GM18520 (cell line): ENCODE results near the gene TOGARAM1.
"Not testable (repeated sequence)": the region's sequence is repeated elsewhere in the genome, so short reads cannot be mapped to it uniquely, and the experiment has no call there.

Source experiments
- ATAC-seq: cut with Tn5 transposase; IDR thresholded peaks from one replicate; pipeline ENCODE4 v1.9.1; 2021; ENCODE audit not compliant: unreplicated experiment

TOGARAM1 gene

DNA sequence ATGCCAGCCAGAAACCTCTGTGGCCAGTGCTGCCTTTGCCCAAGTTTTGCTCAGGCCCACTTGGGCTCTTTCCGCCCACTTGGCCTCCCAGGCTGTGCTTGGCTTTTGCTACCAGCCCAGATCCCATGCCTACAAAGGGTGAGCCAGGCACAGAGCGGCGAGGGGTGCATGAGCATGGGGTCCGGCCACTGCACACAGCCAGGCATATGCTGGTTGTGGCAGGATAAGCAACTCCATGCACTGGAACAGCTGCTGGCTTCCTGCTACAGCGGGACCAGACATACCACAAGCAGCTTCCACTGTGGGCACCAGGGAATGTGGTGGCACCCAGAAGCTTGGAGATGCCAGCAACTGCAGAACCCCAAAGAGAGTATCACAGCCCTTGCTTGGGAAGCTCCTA is 76.3 kb downstream of the TOGARAM1 start:
- no peak for ATAC-seq

DNA sequence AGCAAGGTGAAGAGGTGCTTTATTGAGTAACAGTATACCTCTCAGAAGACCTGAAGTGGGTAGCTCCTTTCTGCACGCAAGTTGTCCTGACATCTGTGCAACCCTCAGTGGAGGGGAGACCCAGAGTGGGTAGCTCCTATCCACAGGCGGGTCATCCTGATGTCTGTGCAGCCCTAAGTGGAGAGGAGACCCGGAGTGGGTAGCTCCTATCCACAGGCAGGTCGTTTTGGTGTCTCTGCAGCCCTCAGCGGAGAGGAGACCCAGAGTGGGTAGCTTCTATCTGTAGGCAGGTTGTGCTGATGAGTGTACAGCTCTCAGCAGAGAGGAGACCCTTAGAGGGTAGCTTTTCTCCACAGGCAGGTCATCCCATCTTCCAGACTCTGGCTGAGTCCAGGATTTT is 76.9 kb downstream of the TOGARAM1 start:
- ATAC-seq: no peak

DNA sequence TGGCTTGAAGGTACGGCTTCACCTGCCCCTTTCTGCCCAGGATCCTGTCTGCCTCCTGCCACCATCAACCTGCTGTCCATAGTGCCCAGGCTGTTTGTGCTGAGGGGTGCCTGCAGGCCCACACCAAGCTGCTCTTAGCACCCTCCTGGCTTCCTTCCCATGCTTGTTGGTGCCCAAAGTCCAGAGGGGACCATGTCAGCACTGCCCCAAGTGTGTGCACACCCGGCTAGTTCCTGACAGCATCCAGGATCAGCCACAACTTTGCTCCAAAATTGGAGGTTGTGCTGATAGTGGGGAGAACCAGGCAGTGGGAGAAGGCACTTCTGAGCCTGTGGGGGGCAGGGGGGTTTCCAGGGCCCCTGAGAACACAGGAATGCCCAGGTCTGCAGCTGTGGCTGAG is 77.4 kb downstream of the TOGARAM1 start:
- ATAC-seq: no peak

DNA sequence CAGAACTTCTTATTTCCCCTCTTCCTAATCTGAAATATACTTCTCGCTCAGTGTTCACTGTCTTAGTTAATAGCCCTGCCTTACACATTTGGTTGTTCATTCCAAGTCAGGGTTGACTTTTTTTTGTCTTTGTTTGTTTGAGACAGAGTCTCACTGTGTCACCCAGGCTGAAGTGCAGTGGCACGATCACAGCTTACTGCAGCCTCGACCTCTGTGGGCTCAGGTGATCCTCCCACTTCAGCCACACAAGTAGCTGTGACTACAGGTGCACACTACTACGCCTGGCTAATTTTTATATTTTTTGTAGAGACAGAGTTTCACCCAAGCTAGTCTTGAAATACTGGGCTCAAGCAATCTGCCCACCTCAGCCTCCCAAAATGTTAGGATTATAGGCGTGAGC is 79.7 kb downstream of the TOGARAM1 start:
- no peak for ATAC-seq

DNA sequence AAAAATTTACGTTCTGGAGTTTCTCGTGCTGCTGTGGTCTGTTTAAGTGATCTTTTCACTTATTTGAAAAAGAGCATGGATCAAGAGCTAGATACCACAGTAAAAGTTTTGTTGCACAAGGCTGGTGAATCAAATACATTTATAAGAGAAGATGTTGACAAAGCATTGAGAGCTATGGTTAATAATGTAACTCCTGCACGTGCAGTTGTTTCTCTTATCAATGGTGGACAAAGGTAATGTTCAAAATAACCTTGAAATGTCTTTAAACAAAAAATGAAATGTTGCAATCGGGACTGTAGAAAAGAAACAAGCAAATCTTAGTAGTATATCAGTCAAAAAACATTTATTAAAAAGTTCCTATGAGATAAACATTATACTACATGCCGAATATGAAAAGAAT is 82.6 kb downstream of the TOGARAM1 start:
- no peak for ATAC-seq

DNA sequence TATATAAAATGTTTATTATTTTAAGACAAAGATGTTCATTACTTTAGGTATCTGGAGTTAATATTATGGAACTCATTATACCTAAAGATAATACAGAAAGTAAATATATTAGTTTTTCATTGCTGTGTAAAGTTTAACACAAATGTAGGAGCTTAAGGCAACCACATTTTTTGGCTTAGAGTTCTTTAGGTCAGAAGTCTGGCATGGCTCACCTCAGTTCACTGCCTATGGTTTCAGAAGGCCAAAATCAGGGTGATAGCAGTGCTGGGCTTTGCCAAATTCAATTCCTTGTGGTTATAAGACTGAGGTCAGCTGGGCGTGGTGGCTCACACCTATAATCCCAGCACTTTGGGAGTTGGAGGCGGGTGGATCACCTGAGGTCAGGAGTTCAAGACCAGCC is 86.4 kb downstream of the TOGARAM1 start:
- no peak for ATAC-seq

DNA sequence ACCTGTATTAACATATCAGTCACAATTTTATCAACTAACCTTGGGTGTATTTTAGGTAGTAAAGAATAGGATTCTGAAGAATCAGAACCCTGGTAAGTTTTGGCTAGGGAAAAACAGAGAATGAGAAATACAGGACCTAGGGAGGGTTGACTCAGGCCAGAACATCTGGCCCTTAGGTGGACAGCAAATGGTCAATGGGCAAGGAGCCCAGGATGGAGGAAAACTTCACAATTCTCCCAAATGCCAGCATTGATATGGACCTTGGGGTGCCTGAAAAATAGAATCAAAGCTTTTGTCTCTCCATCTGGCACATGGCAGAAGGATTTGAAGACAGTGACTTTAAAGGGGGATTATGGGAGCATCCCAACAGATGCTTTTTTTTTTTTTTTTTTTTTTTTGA is 89.2 kb downstream of the TOGARAM1 start:
- ATAC-seq: no peak

DNA sequence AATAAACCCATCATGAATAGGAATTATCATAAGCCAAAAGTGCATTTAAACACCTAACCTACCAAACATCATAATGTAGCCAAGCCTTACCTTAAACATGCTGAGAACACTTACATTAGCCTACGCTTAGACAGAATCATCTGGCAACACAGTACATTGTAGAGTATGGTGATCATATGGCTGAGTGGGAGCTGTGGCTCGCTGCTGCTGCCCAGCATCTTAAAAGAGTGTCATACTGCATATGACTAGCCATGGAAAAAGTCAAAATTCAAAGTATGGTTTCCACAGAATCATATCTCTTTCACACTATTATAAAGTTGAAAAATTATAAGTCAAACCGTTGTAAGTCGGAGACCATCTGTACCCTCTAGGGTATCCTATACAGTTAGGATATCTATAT is 89.9 kb downstream of the TOGARAM1 start:
- ATAC-seq: no peak

DNA sequence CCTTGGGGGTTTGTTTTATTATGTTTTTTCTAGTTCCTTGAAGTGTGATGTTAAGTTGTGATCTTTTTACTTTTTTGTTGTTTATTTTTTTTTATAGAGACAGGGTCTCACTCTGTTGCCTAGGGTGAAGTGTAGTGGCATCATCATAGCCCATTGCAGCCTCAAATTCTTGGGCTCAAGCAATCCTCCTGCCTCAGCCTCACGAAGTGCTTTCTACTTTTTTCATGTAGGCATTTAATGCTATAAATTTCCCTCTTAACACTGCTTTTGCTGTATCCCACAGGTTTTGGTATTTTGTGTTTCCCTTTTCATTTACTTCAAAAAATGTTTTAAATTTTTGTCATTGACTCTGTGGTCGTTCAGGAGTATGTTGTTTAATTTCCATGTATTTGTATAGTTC is 95.4 kb downstream of the TOGARAM1 start:
- no peak for ATAC-seq

DNA sequence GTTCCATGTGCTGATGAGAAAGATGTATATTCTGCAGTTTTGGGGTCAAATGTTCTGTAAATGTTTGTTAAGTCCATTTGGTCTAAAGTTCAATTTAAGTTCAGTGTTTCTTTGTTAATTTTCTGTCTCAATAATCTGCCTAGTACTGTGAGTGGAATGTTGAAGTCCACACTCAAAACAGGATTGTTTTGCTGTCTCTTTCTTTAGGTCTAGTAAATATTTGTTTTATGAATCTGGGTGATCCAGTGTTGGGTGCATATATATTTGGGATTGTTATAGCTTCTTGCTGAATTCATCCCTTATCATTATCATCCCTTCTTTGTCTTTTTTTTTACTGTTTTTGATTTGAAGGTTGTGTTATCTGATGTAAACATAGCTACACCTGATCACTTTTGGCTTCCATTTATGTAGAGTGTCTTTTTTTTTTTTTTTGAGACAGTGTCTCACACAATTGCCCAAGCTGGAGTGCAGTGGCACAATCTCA is 95.9 kb downstream of the TOGARAM1 start:
- ATAC-seq: no peak

DNA sequence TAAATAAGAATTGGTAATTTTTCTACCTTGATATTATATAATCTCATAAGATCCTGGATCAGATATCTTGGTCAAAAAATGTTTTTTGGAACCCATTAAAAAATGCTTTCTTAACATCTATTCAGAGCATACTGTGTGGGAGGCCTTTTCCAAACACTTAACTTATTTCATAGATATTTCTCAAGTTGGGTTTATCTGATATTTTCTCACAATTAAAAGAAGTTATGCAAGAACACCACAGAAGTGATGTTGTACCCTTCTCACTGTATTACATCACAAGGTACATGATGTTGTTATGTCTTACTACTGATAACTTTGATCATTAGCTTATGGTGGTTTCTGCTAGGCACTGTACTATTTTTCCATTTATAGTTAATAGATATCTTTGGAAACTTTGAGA is 98.6 kb downstream of the TOGARAM1 start:
- no peak for ATAC-seq

DNA sequence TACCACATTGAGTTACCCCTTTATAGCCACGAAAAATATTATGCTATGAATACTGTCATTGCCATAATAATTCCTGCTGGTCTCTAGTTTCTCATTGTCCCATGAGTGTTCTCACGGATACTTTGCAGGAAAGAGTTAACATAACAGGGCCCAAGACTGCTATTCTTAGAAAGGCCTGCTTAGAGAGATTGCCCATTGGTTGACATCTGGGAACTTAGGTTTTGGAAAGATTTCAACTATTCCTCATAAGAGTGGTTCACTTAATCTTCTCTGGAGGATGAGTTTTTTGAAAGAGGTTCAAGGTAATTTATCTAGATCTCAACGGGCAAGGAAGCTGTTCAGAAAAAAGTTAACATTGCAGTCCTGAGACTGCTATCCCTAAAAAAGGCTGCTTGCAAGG is 103.5 kb downstream of the TOGARAM1 start:
- no peak for ATAC-seq

DNA sequence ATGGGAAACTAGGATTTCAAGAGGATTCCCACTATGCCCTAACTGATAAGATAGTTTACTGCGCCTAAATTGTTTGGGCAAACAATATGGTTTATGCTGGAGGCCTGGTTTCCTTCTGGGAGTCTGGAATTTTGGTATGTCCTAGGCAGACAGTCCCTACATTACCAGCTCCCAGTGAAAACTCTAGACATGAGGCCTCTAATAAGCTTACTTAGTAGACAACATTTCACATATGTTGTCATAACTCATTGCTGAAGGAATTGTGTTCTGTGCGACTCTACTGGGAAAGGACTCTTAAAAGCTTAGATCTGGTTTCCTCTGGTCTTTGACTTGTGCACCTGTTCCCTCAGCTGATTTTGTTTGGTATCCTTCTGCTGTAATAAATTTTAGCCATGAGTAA is 104.0 kb downstream of the TOGARAM1 start:
- no peak for ATAC-seq

DNA sequence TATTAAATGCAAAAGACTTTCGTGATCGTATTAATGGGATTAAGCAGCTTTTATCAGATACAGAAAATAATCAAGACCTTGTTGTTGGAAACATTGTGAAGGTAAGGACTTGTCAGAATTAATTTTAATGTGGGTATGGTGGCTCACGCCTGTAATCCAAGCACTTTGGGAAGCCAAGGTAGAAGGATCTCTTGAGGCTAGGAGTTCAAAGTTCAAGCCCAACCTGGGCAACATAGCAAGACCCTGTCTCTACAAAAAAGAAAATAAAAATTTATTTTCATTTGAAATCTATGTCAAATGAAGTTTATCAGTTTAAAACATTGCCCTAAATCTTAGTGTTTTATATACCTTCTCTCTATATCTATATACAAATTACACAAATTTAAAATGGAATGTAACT is 104.7 kb downstream of the TOGARAM1 start:
- ATAC-seq: no peak

DNA sequence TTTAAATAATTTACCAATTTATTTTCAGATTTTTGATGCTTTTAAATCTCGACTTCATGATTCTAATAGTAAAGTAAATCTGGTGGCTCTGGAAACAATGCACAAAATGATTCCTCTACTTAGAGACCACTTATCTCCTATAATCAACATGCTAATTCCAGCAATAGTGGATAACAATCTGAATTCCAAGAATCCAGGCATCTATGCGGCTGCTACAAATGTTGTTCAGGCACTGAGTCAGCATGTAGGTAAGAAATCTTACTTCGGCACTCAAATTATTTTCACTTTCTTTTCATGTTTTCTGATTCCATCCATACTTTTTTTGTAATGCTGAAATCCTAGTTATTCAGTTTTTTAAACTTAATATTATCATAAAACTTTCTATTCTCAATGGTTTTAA is 106.4 kb downstream of the TOGARAM1 start:
- no peak for ATAC-seq

DNA sequence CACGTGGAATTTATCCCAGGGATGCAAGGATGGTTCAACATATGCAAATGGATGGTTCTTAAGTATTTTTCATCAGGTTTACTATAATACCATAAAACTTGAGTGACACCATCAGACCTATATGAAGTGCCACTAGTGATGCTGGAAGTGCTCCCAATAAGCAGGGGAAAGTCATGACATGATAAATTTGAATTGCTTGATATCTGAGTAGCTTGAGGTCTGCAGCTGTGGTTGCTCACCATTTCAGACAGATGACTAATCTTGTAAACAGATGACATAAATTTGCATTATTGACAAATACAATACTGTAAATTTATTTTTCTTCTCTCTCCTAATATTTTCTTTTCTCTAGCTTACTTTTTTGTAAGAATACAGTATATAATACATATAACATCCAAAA is 108.2 kb downstream of the TOGARAM1 start:
- ATAC-seq: no peak

DNA sequence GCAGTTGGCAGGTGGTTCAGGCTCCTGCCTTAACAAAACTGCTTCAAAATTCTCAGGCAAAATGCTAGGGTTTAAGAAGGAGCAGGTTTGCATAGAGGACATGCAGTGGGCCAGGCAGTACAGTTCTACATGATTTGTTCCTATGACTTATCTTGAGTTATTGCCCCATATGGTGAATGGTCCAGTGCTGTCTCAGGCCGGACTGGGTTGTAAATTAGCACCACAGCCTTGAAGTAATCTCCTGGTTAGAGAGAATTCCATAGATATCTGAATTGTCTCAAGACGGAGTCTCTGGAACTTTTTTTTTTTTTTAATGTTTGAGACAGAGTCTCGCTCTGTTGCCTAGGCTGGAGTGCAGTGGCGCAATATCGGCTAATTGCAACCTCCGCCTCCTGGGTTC is 110.1 kb downstream of the TOGARAM1 start:
- ATAC-seq: no peak

DNA sequence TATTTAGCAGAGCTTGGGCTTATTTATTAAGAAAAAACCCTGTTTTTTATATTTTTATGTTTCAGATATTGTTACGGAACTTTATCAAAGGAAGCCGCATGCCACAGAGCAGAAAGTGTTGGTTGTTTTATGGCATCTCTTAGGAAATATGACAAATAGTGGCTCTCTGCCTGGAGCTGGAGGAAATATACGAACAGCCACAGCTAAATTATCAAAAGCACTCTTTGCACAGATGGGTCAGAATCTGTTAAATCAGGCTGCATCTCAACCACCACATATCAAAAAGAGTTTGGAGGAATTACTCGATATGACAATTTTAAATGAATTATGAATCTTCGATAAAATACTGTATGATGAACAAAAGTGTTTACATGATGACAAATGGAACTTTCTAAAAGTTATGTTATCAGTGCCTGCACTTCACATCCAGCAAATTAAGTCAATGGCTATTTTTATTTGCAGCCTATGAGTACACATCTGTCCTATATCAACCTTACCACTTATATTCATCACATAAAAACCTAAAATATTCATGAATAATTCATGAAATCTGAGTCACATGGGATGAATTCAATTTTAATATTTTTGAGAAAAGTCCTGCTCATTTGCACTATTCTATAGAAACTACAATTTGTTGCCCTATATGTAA is 111.4 kb downstream of the TOGARAM1 start:
- ATAC-seq: no peak

DNA sequence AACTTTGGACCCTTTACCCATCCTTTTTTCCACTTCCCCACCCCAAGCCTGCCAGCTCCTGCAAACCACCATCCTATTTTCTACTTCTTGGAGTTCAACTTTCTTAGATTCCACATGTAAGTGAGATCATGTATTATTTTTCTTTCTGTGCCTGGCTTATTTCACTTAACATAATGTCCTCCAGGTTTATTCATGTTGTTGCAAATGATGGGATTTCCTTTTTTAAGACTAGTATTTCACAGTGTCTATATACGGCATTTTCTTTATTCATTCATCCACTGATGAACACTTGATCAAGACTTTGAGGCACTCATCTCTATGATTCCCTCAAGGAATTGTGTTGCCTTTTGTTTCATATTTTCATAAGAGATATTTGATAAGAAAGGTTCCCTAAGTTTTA is 116.3 kb downstream of the TOGARAM1 start:
- no peak for ATAC-seq

DNA sequence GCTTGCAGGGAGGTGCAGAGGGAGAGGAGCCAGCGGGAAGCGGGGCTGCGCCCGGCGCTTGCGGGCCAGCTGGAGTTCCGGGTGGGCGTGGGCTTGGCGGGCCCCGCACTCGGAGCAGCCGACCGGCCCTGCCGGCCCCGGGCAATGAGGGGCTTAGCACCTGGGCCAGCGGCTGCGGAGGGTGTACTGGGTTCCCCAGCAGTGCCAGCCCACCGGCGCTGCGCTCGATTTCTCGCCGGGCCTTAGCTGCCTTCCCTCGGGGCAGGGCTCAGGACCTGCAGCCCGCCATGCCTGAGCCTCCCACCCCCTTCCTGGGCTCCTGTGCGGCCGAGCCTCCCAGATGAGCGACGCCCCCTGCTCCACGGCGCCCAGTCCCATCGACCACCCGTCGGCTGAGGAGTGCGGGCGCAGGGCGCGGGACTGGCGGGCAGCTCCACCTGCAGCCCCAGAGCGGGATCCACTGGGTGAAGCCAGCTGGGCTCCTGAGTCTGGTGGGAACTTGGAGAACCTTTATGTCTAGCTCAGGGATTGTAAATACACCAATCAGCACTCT is 118.5 kb downstream of the TOGARAM1 start:
- not testable (repeated sequence) for ATAC-seq

DNA sequence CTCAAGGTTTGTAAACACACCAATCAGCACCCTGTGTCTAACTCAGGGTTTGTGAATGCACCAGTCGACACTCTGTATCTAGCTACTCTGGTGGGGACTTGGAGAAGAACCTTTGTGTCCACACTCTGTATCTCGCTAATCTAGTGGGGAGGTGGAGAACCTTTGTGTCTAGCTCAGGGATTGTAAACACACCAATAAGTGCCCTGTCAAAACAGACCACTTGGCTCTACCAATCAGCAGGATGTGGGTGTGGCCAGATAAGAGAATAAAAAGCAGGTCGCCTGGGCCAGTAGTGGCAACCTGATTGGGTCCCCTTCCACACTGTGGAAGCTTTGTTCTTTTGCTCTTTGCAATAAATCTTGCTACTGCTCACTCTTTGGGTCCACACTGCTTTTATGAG is 119.1 kb downstream of the TOGARAM1 start:
- not testable (repeated sequence) for ATAC-seq

DNA sequence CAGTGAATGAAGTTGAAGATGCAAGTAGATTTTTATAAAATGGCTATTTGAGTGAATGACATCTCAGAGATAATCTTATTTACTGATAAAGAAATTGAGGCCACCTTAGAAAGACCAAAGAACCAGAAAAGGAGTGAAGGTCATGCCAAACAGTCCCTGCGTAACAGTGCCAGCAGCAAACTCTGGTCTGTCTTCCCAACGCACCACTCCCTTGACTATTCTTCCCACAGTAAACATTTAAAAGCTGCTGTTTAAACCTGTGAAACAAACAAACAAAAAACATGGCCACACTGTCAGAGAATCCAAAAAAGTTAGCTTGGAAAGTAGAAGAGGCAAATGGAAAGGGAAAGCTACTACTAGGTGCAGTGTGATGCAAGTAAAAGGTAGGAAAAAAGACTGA is 120.4 kb downstream of the TOGARAM1 start:
- no peak for ATAC-seq

DNA sequence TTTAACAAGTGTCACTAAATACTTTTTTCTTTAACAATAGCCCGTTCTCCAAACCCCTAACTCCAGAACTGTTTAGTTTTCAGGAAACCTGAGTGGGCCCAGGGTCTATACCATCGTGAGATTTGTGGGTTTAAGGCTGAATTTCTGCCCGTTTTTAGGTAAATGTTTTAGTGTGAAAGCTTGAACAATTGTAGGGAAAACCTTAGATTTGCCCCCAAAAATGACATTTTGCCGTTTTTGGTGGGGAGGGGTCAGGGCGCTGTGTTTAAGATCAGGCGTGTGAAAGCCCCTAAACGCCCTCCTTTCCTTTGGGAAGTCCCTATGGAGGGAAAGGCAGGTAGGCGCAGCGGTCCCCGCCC is 121.6 kb downstream of the TOGARAM1 start:
- no peak for ATAC-seq
